Measurements from ENCODE around the gene KCNQ4. TPM values are rescaled to one million over a fixed set of nuclear protein-coding genes. Genes with fewer than 3 reads are reported as not detected.

The KCNQ4 gene
- total RNA-seq, 1 experiment from 2014 or later = 1.4 TPM

- no peak overlapping the region for H2BK20ac ChIP-seq (ENCODE audit: low read depth, low read length, poor library complexity, severe bottlenecking)
- no peak overlapping the region for H2BK120ac ChIP-seq (ENCODE audit: low read depth, low read length, poor library complexity, severe bottlenecking)
- H2AFZ ChIP-seq (ENCODE audit: low read length) = no peak overlapping the region
- no peak for DNase-seq
- Mint-ChIP-seq H3K27me3 (ENCODE audit: low read depth) (peaks cover 5% of the 10 kb centered on the region), H3K4me1 (peaks cover 10 to 21% of the 10 kb centered on the region in 2 experiments), H3K4me3 (no peak overlapping the region), H3K36me3 (ENCODE audit: insufficient read depth in 1 of 3, low read depth in 3 of 3) (peaks cover 0 to 8% (median 0%) of the 10 kb centered on the region in 3 experiments; a peak in 3 of 7 replicates), H3K9me3 (peaks cover 12 to 13% of the 10 kb centered on the region in 2 experiments; a peak in 4 of 5 replicates), H3K27ac (no peak overlapping the region)
- no peak overlapping the region for H3K4me2 ChIP-seq (ENCODE audit: insufficient read depth, insufficient read length, low read length)
- TF ChIP-seq CTCF (conservative IDR thresholded peaks at IDR 0.05) = no peak
- H2AK5ac ChIP-seq (ENCODE audit: insufficient read length, low read length) = no peak overlapping the region
- H3K79me1 ChIP-seq (ENCODE audit: insufficient read depth, low read depth, low read length, poor library complexity, severe bottlenecking) = no peaks in the 10 kb centered on the region
- no peaks in the 10 kb centered on the region; the same call in 1 of the 2 replicates for H3K4me1 ChIP-seq (ENCODE audit: insufficient read depth, low read length)
- H4K91ac ChIP-seq (ENCODE audit: insufficient read length, low read depth, low read length) = no peak overlapping the region
- no peak overlapping the region for H3K18ac ChIP-seq (ENCODE audit: insufficient read length, low read depth, low read length)
- H3T11ph ChIP-seq (ENCODE audit: low read length) = no peak overlapping the region
- H2BK12ac ChIP-seq (ENCODE audit: insufficient read length, low read depth, low read length) = no peak overlapping the region
- H4K20me1 ChIP-seq (ENCODE audit: control insufficient read depth, insufficient read depth, insufficient read length) = no peaks in the 10 kb centered on the region
- no peaks in the 10 kb centered on the region for H3K27me3 ChIP-seq (ENCODE audit: insufficient read depth, low read length)
- no peak overlapping the region for H4K5ac ChIP-seq (ENCODE audit: insufficient read length, low read depth, low read length)
- H3K23ac ChIP-seq (ENCODE audit: insufficient read length, low read depth, low read length) = no peak overlapping the region
- H3K14ac ChIP-seq (ENCODE audit: insufficient read depth, low read length) = peak overlapping the region; percentile 60; the same call in 1 of the 2 replicates
- no peak overlapping the region for H2BK5ac ChIP-seq (ENCODE audit: insufficient read length, low read length)
- H4K8ac ChIP-seq (replicated peaks; ENCODE audit: insufficient read length, low read depth, low read length) = no peak overlapping the region
- no peak overlapping the region for H3K4ac ChIP-seq (ENCODE audit: low read depth, low read length)
- no peak overlapping the region for H3K9ac ChIP-seq (ENCODE audit: extremely low read depth, insufficient read length, low read length)
- no peak overlapping the region for H3K56ac ChIP-seq (ENCODE audit: insufficient read length, low read depth, low read length)
- no peaks in the 10 kb centered on the region for H3K9me3 ChIP-seq (ENCODE audit: control insufficient read depth, low read depth, low read length)
- H3K23me2 ChIP-seq (ENCODE audit: insufficient read length, low read depth, low read length, poor library complexity, severe bottlenecking) = no peaks in the 10 kb centered on the region
- WGBS (ENCODE audit: extremely low coverage, insufficient read length, low lambda C conversion rate) = no CpG with 5 or more reads among the region's 4 CpGs
- no peak overlapping the region for H3K27ac ChIP-seq (ENCODE audit: insufficient read length, low read depth, low read length)
- no peak overlapping the region for H2BK15ac ChIP-seq (ENCODE audit: low read depth, low read length)
- no peaks in the 10 kb centered on the region for H3K79me2 ChIP-seq (ENCODE audit: insufficient read depth, low read length)
These were observed 94.1 kb downstream of the KCNQ4 start for GRCh38 chr1:40877698-40878097.
